GM10847 (cell line): Measurements from ENCODE around the gene GRAMD4.

Experiments used
- POLR2A ChIP-seq: IDR thresholded peaks from 2 replicates; pipeline ENCODE4 v1.6.1; 2011; ENCODE audit not compliant: insufficient read length; ENCODE audit errors: extremely low read depth

The GRAMD4 gene

GRCh38 chr22:46589871-46590271 lies 30.3 kb upstream of the GRAMD4 start:
- no peak for TF ChIP-seq POLR2A

GRCh38 chr22:46590334-46590733 lies 29.9 kb upstream of the GRAMD4 start:
- TF ChIP-seq POLR2A = no peak

- no peak for TF ChIP-seq POLR2A
These were observed 28.3 kb upstream of the GRAMD4 start for GRCh38 chr22:46591930-46592329.

- TF ChIP-seq POLR2A = no peak
These were observed 27.8 kb upstream of the GRAMD4 start for GRCh38 chr22:46592390-46592872.

- TF ChIP-seq POLR2A = no peak
These were observed 26.9 kb upstream of the GRAMD4 start for GRCh38 chr22:46593211-46593681.

GRCh38 chr22:46593996-46594946 lies 25.9 kb upstream of the GRAMD4 start:
- TF ChIP-seq POLR2A = no peak

GRCh38 chr22:46594947-46595298 lies 25.3 kb upstream of the GRAMD4 start:
- no peak for TF ChIP-seq POLR2A

GRCh38 chr22:46595545-46595944 lies 24.6 kb upstream of the GRAMD4 start:
- TF ChIP-seq POLR2A = no peak

- no peak for TF ChIP-seq POLR2A
These were observed 24.1 kb upstream of the GRAMD4 start for GRCh38 chr22:46596032-46596441.

GRCh38 chr22:46596819-46597218 lies 23.4 kb upstream of the GRAMD4 start:
- no peak for TF ChIP-seq POLR2A

GRCh38 chr22:46598224-46598623 lies 22.0 kb upstream of the GRAMD4 start:
- no peak for TF ChIP-seq POLR2A

GRCh38 chr22:46598737-46599424 lies 21.3 kb upstream of the GRAMD4 start:
- no peak for TF ChIP-seq POLR2A

- no peak for TF ChIP-seq POLR2A
These were observed 19.9 kb upstream of the GRAMD4 start for GRCh38 chr22:46600273-46600796.

GRCh38 chr22:46602025-46602424 lies 18.2 kb upstream of the GRAMD4 start:
- no peak for TF ChIP-seq POLR2A

- no peak for TF ChIP-seq POLR2A
These were observed 15.9 kb upstream of the GRAMD4 start for GRCh38 chr22:46604306-46604690.

GRCh38 chr22:46605117-46605516 lies 15.1 kb upstream of the GRAMD4 start:
- no peak for TF ChIP-seq POLR2A
